BLaER1 treated with 17β-estradiol and CSF1 and Interleukin-3, amounts not matched to agents 10 nM and 100 nM (cell line): ENCODE measurements around the gene CCN5.
"Not testable (repeated sequence)": the region's sequence is repeated elsewhere in the genome, so short reads cannot be mapped to it uniquely, and the experiment has no call there.

Experiments used
- H3K27ac ChIP-seq, 11 experiments: shearing (Covaris generic); formaldehyde crosslinking; 2 replicates each; pipeline ENCODE4 v1.8.1; 2022
- H3K27me3 ChIP-seq, 11 experiments: shearing (Covaris generic); formaldehyde crosslinking; 2 replicates each; pipeline ENCODE4 v1.8.1; 2022
- H3K36me3 ChIP-seq, 11 experiments: shearing (Covaris generic); formaldehyde crosslinking; 2 replicates each; pipeline ENCODE4 v1.8.1; 2022
- H3K4me1 ChIP-seq, 10 experiments: shearing (Covaris generic); formaldehyde crosslinking; 2 replicates each; pipeline ENCODE4 v1.8.1; 2022
- H3K4me2 ChIP-seq, 11 experiments: shearing (Covaris generic); formaldehyde crosslinking; 2 replicates each; pipeline ENCODE4 v1.8.1; 2022
- H3K4me3 ChIP-seq, 10 experiments: shearing (Covaris generic); formaldehyde crosslinking; 2 replicates each; pipeline ENCODE4 v1.8.1; 2022
- H3K9ac ChIP-seq, 11 experiments: shearing (Covaris generic); formaldehyde crosslinking; 2 replicates each; pipeline ENCODE4 v1.8.1; 2022
- H3K9me3 ChIP-seq, 11 experiments: shearing (Covaris generic); formaldehyde crosslinking; replicated peaks in 1 of 11; 2 replicates each; pipeline ENCODE4 v1.8.1; 2022
- H4K20me1 ChIP-seq, 11 experiments: shearing (Covaris generic); formaldehyde crosslinking; 2 replicates each; pipeline ENCODE4 v1.8.1; 2022
- Cebpa-rat ChIP-seq, 11 experiments: shearing (Covaris generic); IDR thresholded peaks; 2 replicates each; pipeline ENCODE4 v1.8.1; 2022

The CCN5 gene

GRCh38 chr20:44752099-44752931, 37.1 kb downstream of the CCN5 start:
- Histone ChIP-seq H3K4me3 (no peak overlapping the region), H3K36me3 (no peaks in the 10 kb centered on the region), H3K9me3 (no peaks in the 10 kb centered on the region), H3K4me1 (peaks cover 0 to 32% (median 28%) of the 10 kb centered on the region in 10 experiments; a peak in 16 of 20 replicates), H3K4me2 (peak overlapping the region in 7 of 11 experiments; percentile 22 to 72 (median 62); a peak in 15 of 22 replicates), H4K20me1 (no peaks in the 10 kb centered on the region; a peak in 2 of 22 replicates), H3K27me3 (no peaks in the 10 kb centered on the region), H3K9ac (peak overlapping the region in 2 of 11 experiments; percentile 6 to 28; a peak in 1 of 22 replicates), H3K27ac (no peak overlapping the region)
- no peak for TF ChIP-seq Cebpa-rat (IDR thresholded peaks at IDR 0.05)

GRCh38 chr20:44754554-44754953, 39.4 kb downstream of the CCN5 start:
- no peak for TF ChIP-seq Cebpa-rat (IDR thresholded peaks at IDR 0.05)
- H3K9me3 ChIP-seq: no peaks in the 10 kb centered on the region
- H3K4me1 ChIP-seq: peaks cover 0 to 31% (median 28%) of the 10 kb centered on the region in 10 experiments; a peak in 16 of 20 replicates
- H3K9ac ChIP-seq: no peak overlapping the region
- no peaks in the 10 kb centered on the region; a peak in 2 of 22 replicates for H4K20me1 ChIP-seq
- H3K27ac ChIP-seq: no peak overlapping the region
- no peaks in the 10 kb centered on the region for H3K36me3 ChIP-seq
- H3K27me3 ChIP-seq: no peaks in the 10 kb centered on the region
- H3K4me2 ChIP-seq: no peak overlapping the region
- no peak overlapping the region for H3K4me3 ChIP-seq

- TF ChIP-seq Cebpa-rat (IDR thresholded peaks at IDR 0.05): no peak
- Histone ChIP-seq H3K4me1 (peaks cover 0 to 23% (median 14%) of the 10 kb centered on the region in 10 experiments; a peak in 15 of 20 replicates), H4K20me1 (no peaks in the 10 kb centered on the region; a peak in 2 of 22 replicates), H3K9me3 (no peaks in the 10 kb centered on the region), H3K4me3 (no peak overlapping the region), H3K27me3 (no peaks in the 10 kb centered on the region), H3K4me2 (no peak overlapping the region), H3K27ac (no peak overlapping the region), H3K36me3 (no peaks in the 10 kb centered on the region), H3K9ac (no peak overlapping the region)
Observed at GRCh38 chr20:44756011-44756688, 41.0 kb downstream of the CCN5 start.

GRCh38 chr20:44756956-44757355, 41.8 kb downstream of the CCN5 start:
- Histone ChIP-seq H3K4me2 (no peak overlapping the region), H3K9ac (no peak overlapping the region), H3K27me3 (no peaks in the 10 kb centered on the region), H3K4me3 (no peak overlapping the region), H3K27ac (no peak overlapping the region), H4K20me1 (no peaks in the 10 kb centered on the region; a peak in 1 of 22 replicates), H3K9me3 (no peaks in the 10 kb centered on the region), H3K36me3 (no peaks in the 10 kb centered on the region), H3K4me1 (peaks cover 0 to 16% (median 7%) of the 10 kb centered on the region in 10 experiments; a peak in 15 of 20 replicates)
- TF ChIP-seq Cebpa-rat (IDR thresholded peaks at IDR 0.05): no peak

GRCh38 chr20:44758247-44759101, 43.3 kb downstream of the CCN5 start:
- H3K9ac ChIP-seq: no peak overlapping the region
- TF ChIP-seq Cebpa-rat (IDR thresholded peaks at IDR 0.05): no peak
- peaks cover 0 to 8% (median 0%) of the 10 kb centered on the region in 10 experiments; a peak in 2 of 20 replicates for H3K4me1 ChIP-seq
- no peaks in the 10 kb centered on the region for H3K9me3 ChIP-seq
- no peak overlapping the region for H3K27ac ChIP-seq
- no peaks in the 10 kb centered on the region for H3K27me3 ChIP-seq
- H3K36me3 ChIP-seq: no peaks in the 10 kb centered on the region
- H3K4me3 ChIP-seq: no peak overlapping the region
- H3K4me2 ChIP-seq: no peak overlapping the region
- no peaks in the 10 kb centered on the region for H4K20me1 ChIP-seq

- TF ChIP-seq Cebpa-rat (IDR thresholded peaks at IDR 0.05): no peak
Observed at GRCh38 chr20:44759595-44759994, 44.4 kb downstream of the CCN5 start.

GRCh38 chr20:44761423-44761822, 46.3 kb downstream of the CCN5 start:
- Histone ChIP-seq H3K4me1 (peaks cover 0 to 8% (median 0%) of the 10 kb centered on the region in 10 experiments; a peak in 2 of 20 replicates), H4K20me1 (no peaks in the 10 kb centered on the region; a peak in 1 of 22 replicates), H3K4me2 (no peak overlapping the region), H3K27ac (no peak overlapping the region), H3K27me3 (no peaks in the 10 kb centered on the region), H3K4me3 (no peak overlapping the region), H3K36me3 (no peaks in the 10 kb centered on the region), H3K9me3 (no peaks in the 10 kb centered on the region), H3K9ac (no peak overlapping the region)
- no peak for TF ChIP-seq Cebpa-rat (IDR thresholded peaks at IDR 0.05)

More at GRCh38 chr20:44759595-44759994, 44.4 kb downstream of the CCN5 start:
- Histone ChIP-seq H3K9ac (no peak overlapping the region), H3K4me1 (peaks cover 0 to 8% (median 0%) of the 10 kb centered on the region in 10 experiments; a peak in 2 of 20 replicates), H3K36me3 (no peaks in the 10 kb centered on the region), H3K9me3 (no peaks in the 10 kb centered on the region), H3K4me3 (no peak overlapping the region), H4K20me1 (no peaks in the 10 kb centered on the region), H3K27me3 (no peaks in the 10 kb centered on the region), H3K27ac (no peak overlapping the region), H3K4me2 (no peak overlapping the region)

GRCh38 chr20:44762466-44763140, 47.4 kb downstream of the CCN5 start:
- Histone ChIP-seq H3K27me3 (no peaks in the 10 kb centered on the region), H3K4me2 (no peak overlapping the region), H3K9ac (no peak overlapping the region), H4K20me1 (no peaks in the 10 kb centered on the region; a peak in 1 of 22 replicates), H3K4me1 (peaks cover 0 to 8% (median 0%) of the 10 kb centered on the region in 10 experiments; a peak in 2 of 20 replicates), H3K9me3 (no peaks in the 10 kb centered on the region), H3K4me3 (no peak overlapping the region), H3K36me3 (no peaks in the 10 kb centered on the region), H3K27ac (no peak overlapping the region)
- no peak for TF ChIP-seq Cebpa-rat (IDR thresholded peaks at IDR 0.05)

- not testable (repeated sequence) for H3K9me3 ChIP-seq, H3K36me3 ChIP-seq, H3K27ac ChIP-seq, H3K4me1 ChIP-seq, H4K20me1 ChIP-seq, H3K4me2 ChIP-seq, H3K4me3 ChIP-seq, H3K27me3 ChIP-seq, H3K9ac ChIP-seq
Observed at GRCh38 chr20:44763798-44764197, 48.6 kb downstream of the CCN5 start.
